B cell (primary cell): ENCODE measurements around the gene EXO5.

Experiments used
- CTCF ChIP-seq: fragments of 200-600 bp; IDR thresholded peaks from one replicate; pipeline ENCODE4 v1.8.0; 2022; ENCODE audit warnings: antibody characterized with exemption, mild to moderate bottlenecking
- EZH2 ChIP-seq: IDR thresholded peaks from 2 replicates; pipeline ENCODE4 v1.6.1; 2012; ENCODE audit warnings: borderline replicate concordance, low read depth, mild to moderate bottlenecking, moderate library complexity, low read length; ENCODE audit not compliant: insufficient read depth, poor library complexity, severe bottlenecking

- TF ChIP-seq CTCF (no peak), EZH2 (no peak)
Measured at GRCh38 chr1:40564913-40565312, 56.3 kb downstream of the EXO5 start.
